Right lobe of liver (tissue), 6 donors: ENCODE data around the gene HOXB5. TPM values are rescaled to one million over a fixed set of nuclear protein-coding genes. Genes with fewer than 3 reads are reported as not detected.

Experiments used
- ATAC-seq, 4 donors: fragments of 200-7000 bp; cut with Tn5 transposase; one replicate each; pipeline ENCODE4 v1.9.1; 2020; ENCODE audit warnings: mild to moderate bottlenecking in 4 of 4, moderate library complexity in 4 of 4
- DNase-seq, 3 donors: peaks; one replicate each; pipeline ENCODE4 v3.0.0-alpha.2; 2020
- H3K27ac ChIP-seq, 3 donors: fragments of 200-600 bp; one replicate each; pipeline ENCODE4 v1.8.0; 2022
- H3K27me3 ChIP-seq, 2 donors: fragments of 200-600 bp; one replicate each; pipeline ENCODE4 v1.8.0; 2022
- H3K36me3 ChIP-seq, 4 donors: fragments of 200-600 bp; sonication (generic) in 1 of 4; one replicate each; pipeline versions ENCODE4 v1.5.1 to v1.8.0; 2017 to 2022; ENCODE audit warnings: control low read depth in 1 of 4
- H3K4me1 ChIP-seq, 4 donors: fragments of 200-600 bp; sonication (generic) in 1 of 4; one replicate each; pipeline versions ENCODE4 v1.5.1 to v1.8.0; 2017 to 2022; ENCODE audit warnings: control low read depth in 1 of 4
- H3K4me3 ChIP-seq, 3 donors: fragments of 200-600 bp; one replicate each; pipeline ENCODE4 v1.8.0; 2022
- H3K9me3 ChIP-seq, 4 donors: fragments of 200-600 bp; sonication (generic) in 1 of 4; one replicate each; pipeline versions ENCODE4 v1.5.1 to v1.8.0; 2017 to 2022; ENCODE audit warnings: control low read depth in 1 of 4
- POLR2A ChIP-seq: fragments of 450-650 bp; IDR thresholded peaks from one replicate; pipeline ENCODE4 v1.6.1; 2017; ENCODE audit warnings: antibody characterized with exemption, mild to moderate bottlenecking
- WGBS: methylation state at CpG from one replicate; pipeline ENCODE4 v1.1.6; 2018; ENCODE audit warnings: low coverage, low lambda C conversion rate; ENCODE audit not compliant: insufficient coverage; ENCODE audit errors: missing lambda C conversion rate; 5-methylcytosine and 5-hydroxymethylcytosine counted together
- intact Hi-C, 2 donors: fragments of 100-400 bp; cut with DNase I; formaldehyde crosslinking; loops; one replicate each; pipeline versions ENCODE4 v1.11.2 to v1.14.1; 2022
- total RNA-seq, 6 experiments: library from RNA; depleted of rRNA in 2 of 6; stranded (reverse); fragments of >200 nt in 2 of 6; fragmentation: NEBNext Ultra II Directional in 3 of 6; extraction: Animal tissue kit (Norgen Biotek cat#: 25700) in 3 of 6; gene quantifications; one replicate each; pipeline versions ENCODE4 v1.1.0 to v1.2.4, GENCODE V29; 2016 to 2023
- TF ChIP-seq, protein P1 (sequence below), 4 donors: fragments of 200-600 bp in 3 of 4; fragments of 450-650 bp in 1 of 4; IDR thresholded peaks; one replicate each; pipeline versions ENCODE4 v1.5.1 to v1.8.0; 2016 to 2022; ENCODE audit warnings: antibody characterized with exemption in 4 of 4, mild to moderate bottlenecking in 2 of 4
- donor health status: DM: no; HTN: yes; CAD: no.
- donor health status: DM: no; HTN: no; CAD: no.
- donor health status: DM: no; HTN: no; CAD: no.
- donor health status: DM: no; HTN: yes; CAD: no.
- donor health status: DM: no; HTN: yes; CAD: no.

HOXB5 gene
- total RNA-seq, 6 experiments from 2014 or later = 0.11 to 0.29 (median 0.19) TPM; not detected in 1

- ATAC-seq (no peak), DNase-seq (no peak)
- Histone ChIP-seq H3K4me3 (no peak overlapping the region), H3K27ac (no peak overlapping the region), H3K27me3 (peaks cover 26 to 82% of the 10 kb centered on the region in 2 donors), H3K9me3 (no peaks in the 10 kb centered on the region), H3K36me3 (no peaks in the 10 kb centered on the region), H3K4me1 (no peaks in the 10 kb centered on the region)
- TF ChIP-seq POLR2A = no peak
- TF ChIP-seq, protein P1, sequence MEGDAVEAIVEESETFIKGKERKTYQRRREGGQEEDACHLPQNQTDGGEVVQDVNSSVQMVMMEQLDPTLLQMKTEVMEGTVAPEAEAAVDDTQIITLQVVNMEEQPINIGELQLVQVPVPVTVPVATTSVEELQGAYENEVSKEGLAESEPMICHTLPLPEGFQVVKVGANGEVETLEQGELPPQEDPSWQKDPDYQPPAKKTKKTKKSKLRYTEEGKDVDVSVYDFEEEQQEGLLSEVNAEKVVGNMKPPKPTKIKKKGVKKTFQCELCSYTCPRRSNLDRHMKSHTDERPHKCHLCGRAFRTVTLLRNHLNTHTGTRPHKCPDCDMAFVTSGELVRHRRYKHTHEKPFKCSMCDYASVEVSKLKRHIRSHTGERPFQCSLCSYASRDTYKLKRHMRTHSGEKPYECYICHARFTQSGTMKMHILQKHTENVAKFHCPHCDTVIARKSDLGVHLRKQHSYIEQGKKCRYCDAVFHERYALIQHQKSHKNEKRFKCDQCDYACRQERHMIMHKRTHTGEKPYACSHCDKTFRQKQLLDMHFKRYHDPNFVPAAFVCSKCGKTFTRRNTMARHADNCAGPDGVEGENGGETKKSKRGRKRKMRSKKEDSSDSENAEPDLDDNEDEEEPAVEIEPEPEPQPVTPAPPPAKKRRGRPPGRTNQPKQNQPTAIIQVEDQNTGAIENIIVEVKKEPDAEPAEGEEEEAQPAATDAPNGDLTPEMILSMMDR (IDR thresholded peaks at IDR 0.05) = no peak
- 16% methylated on average over 5 of the region's 7 CpGs for WGBS
- intact Hi-C loops = no loop called here
Measured at GRCh38 chr17:48631693-48632578, 38.4 kb upstream of the HOXB5 start.

DNA sequence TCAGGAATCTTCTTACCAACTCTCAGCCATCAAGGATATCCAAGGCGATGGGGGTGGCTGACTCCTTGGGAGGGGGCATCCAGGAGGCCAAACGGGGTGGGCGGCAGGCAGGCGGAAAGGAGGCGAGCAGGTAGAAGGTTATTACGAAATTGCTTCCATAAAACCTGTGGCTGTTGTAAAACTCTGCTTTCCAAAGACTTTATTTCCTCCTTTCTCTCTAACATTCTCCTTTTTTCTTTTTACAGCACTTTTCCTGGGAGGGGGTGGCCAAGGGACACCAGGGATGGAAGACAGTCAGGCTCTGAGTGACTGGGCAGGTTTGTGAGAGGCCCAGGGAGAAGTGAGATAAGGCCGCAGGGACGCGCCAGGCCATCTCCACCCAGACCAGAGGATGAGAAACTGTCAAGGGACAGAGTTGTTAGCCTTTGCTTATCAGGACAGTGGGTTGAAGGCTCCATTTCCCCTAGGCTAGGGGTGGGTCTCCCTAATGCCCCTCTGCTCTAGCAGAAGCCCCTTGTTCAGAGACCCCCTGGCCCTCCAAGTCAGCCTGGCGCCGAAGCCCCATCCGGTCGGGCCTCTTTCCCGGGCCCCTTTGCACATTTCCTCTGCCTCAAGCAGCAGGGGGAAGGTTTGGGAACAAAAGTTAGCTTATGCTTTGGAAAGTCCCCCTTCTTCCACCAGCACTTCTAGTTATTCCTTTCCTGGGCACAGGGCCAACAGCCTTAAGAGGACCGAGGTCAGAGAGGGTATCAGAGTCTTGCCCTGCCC is 37.5 kb upstream of the HOXB5 start:
- intact Hi-C loops = no loop called here
- no peak for TF ChIP-seq POLR2A
- TF ChIP-seq, protein P1 (IDR thresholded peaks at IDR 0.05) = no peak
- H3K4me3 ChIP-seq = no peak overlapping the region
- no peak for ATAC-seq
- no peak for DNase-seq
- WGBS = 7% methylated on average over 10 of the region's 15 CpGs
- H3K27ac ChIP-seq = no peak overlapping the region
- H3K4me1 ChIP-seq = peaks cover 0 to 4% (median under 1%) of the 10 kb centered on the region in 4 donors
- H3K27me3 ChIP-seq = peaks cover 22 to 81% of the 10 kb centered on the region in 2 donors
- no peaks in the 10 kb centered on the region for H3K36me3 ChIP-seq
- no peaks in the 10 kb centered on the region for H3K9me3 ChIP-seq

DNA sequence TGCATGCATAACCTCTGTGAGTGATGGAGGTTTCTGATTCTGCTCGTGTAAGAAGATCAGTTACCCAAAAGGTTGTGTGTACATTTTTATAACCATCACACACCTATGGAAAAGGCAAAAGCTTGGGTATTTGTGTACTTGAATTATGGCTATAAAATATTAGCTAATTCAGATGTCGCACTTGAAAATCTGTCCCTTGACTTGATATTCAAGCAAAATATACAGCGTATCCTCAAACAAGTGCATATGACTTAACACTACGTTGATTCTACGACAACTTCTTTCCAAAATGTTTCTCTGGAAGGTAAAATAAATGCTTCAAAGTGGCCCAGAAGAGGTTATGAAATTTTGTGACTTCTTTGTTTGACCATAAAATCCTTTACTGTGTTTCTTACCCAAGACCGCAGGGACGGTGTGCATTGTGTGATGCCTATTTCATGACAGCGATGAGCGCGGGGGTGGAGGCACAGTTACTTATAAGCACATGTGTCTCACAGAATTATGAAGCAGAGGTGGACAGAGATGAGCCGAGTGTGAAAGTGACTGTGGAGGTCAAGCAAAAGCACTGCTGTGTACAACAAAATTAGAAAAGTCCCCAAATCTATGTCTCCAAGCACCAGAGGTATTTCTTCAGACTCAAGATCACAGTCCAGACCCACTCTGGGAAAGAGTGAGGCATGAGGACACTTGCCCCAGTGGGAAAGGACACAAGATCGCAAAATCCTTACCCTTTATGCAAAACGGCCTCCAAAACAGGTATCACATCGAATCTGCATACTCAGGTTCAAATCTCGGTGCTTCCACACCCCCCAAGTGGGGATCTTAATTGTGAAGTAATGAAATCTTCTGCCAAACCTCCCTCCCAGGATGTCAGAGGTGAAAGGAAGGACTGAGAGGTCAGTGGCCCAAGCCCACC is 36.7 kb upstream of the HOXB5 start:
- ATAC-seq (no peak), DNase-seq (no peak)
- 21% methylated on average over 15 of the region's 15 CpGs for WGBS
- H3K9me3 ChIP-seq = no peaks in the 10 kb centered on the region
- peaks cover 23 to 82% of the 10 kb centered on the region in 2 donors for H3K27me3 ChIP-seq
- no peak overlapping the region for H3K4me3 ChIP-seq
- no peak overlapping the region for H3K27ac ChIP-seq
- intact Hi-C loops = no loop called here
- H3K36me3 ChIP-seq = no peaks in the 10 kb centered on the region
- TF ChIP-seq, protein P1 (IDR thresholded peaks at IDR 0.05) = no peak
- no peak for TF ChIP-seq POLR2A
- H3K4me1 ChIP-seq = peaks cover 0 to 13% (median 2%) of the 10 kb centered on the region in 4 donors

GRCh38 chr17:48629411-48629759 is 35.8 kb upstream of the HOXB5 start:
- 27% methylated on average over 5 of the region's 5 CpGs for whole genome bisulfite sequencing
- intact Hi-C loops = no loop called here
- no peak for TF ChIP-seq POLR2A
- TF ChIP-seq, protein P1 (IDR thresholded peaks at IDR 0.05) = no peak
- ATAC-seq (no peak), DNase-seq (no peak)
- H3K27ac ChIP-seq = no peak overlapping the region
- peaks cover 32 to 83% of the 10 kb centered on the region in 2 donors for H3K27me3 ChIP-seq
- no peaks in the 10 kb centered on the region for H3K9me3 ChIP-seq
- peaks cover 0 to 17% (median 2%) of the 10 kb centered on the region in 4 donors for H3K4me1 ChIP-seq
- H3K36me3 ChIP-seq = no peaks in the 10 kb centered on the region
- H3K4me3 ChIP-seq = no peak overlapping the region
